Measurements from ENCODE around the gene RPL28.

GRCh38 chr19:55443824-55444480 is 58.2 kb downstream of the RPL28 start:
- no peak for TF ChIP-seq CTCF (IDR thresholded peaks at IDR 0.05 in 8 of 11, conservative IDR thresholded peaks at IDR 0.05 in 3 of 11)
- no peak for TF ChIP-seq POLR2AphosphoS5 (IDR thresholded peaks at IDR 0.05)
- TF ChIP-seq POLR2A (IDR thresholded peaks at IDR 0.05): no peak

Measured in spleen (tissue), 7 donors.